HG03432 (cell line): ENCODE measurements around the gene OR1L4.

Experiments
- ATAC-seq: cut with Tn5 transposase; IDR thresholded peaks from one replicate; pipeline ENCODE4 v1.9.1; 2021; ENCODE audit warnings: mild to moderate bottlenecking, moderate library complexity; ENCODE audit not compliant: unreplicated experiment

Gene OR1L4, protein sequence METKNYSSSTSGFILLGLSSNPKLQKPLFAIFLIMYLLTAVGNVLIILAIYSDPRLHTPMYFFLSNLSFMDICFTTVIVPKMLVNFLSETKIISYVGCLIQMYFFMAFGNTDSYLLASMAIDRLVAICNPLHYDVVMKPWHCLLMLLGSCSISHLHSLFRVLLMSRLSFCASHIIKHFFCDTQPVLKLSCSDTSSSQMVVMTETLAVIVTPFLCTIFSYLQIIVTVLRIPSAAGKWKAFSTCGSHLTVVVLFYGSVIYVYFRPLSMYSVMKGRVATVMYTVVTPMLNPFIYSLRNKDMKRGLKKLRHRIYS

DNA sequence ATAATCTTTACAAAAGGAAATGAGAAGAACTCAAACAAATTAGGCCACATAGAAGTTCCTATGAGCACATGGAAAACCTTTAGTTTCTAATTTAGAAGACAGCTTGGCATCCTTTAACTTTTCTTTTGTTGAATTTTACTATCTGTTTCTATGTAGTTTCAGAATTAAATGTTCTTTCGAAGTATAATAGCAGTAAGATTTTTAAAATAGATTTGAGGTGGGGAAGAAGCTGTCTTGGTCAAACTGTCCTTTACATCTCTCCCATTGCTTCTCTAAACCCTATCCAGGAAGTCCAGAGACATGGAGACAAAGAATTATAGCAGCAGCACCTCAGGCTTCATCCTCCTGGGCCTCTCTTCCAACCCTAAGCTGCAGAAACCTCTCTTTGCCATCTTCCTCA, at the start of gene OR1L4:
OR1L4 (plus strand) TSS at position 301 of the 400 bp plus-strand sequence; CDS start at position 301, 0 bp downstream.
- ATAC-seq: no peak

DNA sequence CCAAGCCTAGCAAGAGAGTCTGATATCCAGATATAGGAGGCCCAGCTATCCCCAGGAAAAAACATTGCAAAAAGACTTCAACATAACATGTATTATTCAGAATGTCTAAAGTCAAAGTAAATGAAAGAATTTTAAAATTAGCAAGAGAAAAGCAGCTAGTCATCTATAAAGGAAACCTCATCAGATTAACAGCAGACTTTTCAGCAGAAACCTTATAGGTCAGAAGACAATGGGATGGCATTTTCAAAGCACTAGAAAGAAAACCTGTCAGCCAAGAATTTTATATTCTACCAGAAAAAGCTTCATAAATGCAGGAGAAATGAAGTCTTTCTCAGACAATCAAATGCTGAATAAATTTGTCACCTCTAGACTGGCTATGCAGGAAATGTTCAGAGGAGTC, 38.9 kb upstream of the OR1L4 start:
- ATAC-seq: no peak

DNA sequence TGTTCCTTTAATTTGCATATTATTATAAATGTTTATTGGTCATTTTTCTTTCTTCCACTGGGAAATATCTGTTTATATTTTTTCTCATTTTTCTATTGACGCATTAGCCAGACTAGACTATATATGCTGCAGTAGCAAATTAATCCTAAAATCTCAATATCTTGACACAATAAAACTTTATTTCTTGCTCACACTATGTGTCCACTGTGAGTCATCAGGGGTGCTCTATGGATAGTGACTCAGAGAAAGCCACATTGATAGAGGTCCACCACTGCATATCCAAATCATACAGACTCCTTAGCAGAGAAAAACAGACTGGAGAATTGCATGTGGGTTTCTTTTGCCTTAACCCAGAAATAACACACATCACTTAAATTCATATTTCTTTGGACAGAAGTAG, 28.1 kb upstream of the OR1L4 start:
- no peak for ATAC-seq

DNA sequence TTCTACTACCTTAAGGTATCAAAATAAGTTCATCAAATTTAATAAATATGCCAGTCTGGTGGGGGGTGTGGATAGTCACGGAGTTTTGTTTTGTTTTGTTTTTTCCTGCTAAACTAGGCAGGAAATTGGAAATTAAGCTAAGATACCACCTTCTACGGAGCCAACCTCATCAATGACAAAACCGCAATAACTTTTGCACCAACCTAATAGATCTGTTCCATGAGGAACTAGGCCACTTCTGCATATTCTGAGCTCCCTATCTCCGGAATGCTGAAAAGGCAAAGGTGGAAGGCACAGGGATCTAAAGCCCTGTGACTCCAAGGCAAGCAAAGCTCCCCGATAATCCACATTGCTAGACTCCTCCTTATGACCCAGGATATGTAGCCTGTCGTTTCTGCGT, 5.8 kb upstream of the OR1L4 start:
- ATAC-seq: no peak

DNA sequence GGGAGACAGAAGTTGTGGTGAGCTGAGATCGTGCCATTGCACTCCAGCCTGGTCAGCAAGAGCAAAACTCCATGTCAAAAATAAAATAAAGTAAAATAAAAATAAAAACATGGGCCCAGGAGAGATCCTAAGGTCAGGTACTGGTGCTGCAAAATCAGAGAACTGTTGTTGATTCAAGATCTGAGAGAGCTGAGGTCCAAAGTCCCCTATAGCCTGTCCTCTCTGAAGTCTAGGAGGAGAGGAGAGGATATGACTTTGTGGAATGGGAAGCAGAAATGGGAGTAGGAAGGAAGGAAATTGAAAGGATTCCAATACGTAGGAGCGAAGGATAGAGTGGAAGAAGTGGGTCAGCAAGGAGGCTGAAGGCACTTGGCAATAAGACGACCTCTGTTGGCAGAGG, 4.6 kb upstream of the OR1L4 start:
- no peak for ATAC-seq

DNA sequence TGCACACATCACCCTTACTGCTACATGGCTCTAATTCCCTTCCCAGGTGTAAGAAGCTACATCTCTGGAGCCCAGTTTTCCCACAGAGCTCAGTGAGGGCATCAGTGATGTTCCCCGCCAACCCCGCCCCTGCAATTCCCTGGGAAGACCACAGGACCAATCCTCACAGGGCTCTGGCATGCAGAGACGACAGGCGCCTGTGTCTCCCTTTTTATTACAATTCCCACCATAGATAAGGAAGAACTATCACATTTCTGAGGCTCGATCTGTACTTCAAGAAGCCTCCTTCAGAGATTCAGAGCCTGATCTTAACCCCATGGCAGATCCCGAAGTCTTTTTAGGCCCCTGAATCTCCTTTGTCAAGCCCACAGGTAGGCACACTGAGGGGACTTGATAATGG, 18.2 kb downstream of the OR1L4 start, which contains the start of gene OR1L6:
OR1L6 (plus strand) TSS at position 301 of the 400 bp plus-strand sequence. CDS start 7,545 bp downstream, outside the sequence.
- no peak for ATAC-seq

DNA sequence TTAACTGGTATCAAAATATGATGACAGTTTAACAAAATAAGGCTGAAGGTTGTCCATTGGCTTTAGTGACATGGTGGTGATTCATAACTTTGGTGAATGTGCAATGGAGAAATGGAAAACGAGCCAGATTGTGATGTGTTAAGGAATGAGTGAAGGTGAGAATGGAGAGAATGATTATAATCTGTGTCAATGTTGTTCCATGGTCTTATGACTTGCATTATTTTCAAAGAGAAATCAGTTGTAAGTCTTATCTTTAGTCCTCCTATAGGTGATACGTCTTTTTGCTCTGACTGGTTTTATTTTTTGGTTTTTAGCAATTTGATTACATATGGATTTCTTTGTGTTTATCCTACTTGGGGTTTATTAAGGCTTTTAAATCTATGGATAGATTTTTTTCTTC, 31.0 kb downstream of the OR1L4 start:
- ATAC-seq: no peak

DNA sequence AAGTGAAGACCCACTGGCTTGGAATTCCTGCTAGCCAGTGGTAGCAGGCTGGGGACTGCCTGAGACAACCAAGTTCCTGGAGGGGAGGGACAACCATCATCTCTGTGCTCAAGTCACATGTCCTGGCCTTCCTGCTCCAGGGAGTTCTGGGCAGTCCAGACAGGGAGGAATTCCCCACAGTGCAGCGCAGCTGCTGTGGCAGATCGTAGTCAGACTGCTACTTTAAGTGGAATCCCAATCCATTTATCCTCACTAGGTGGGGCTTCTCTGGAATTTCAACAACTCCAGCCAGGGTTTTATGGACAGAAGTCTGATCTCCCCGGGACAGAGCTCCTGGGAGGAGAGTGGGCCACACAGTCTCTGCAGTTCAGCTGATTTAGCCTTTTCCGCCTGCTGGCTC, 44.0 kb downstream of the OR1L4 start:
- ATAC-seq: no peak
